ENCODE data around the gene NUDCD2. TPM values are rescaled to one million over a fixed set of nuclear protein-coding genes. Genes with fewer than 3 reads are reported as not detected.

Gene NUDCD2
- polyA plus RNA-seq (2012; ENCODE audit: missing spikeins): 17.3 TPM

GRCh38 chr5:163459819-163460561 is at the start of gene NUDCD2:
Gene NUDCD2 (minus strand): TSS chr5:163460102. CDS start chr5:163460050, 52 bp downstream.
- peak; percentile 92 for FAIRE-seq
- TF ChIP-seq TAF1 (IDR thresholded peaks at IDR 0.05; ENCODE audit: borderline replicate concordance, low read depth, low read length): peak; percentile 39; the same call in 1 of the 2 replicates
- TF ChIP-seq POLR2A (IDR thresholded peaks at IDR 0.05; ENCODE audit: low read depth, low read length): peak; percentile 91
- peak; percentile 96 for TF ChIP-seq POLR2AphosphoS5 (IDR thresholded peaks at IDR 0.05; ENCODE audit: low read depth, low read length)
- peak; percentile 56 for DNase-seq (ENCODE audit: insufficient read length)

- FAIRE-seq (no peak), DNase-seq (ENCODE audit: insufficient read length) (no peak)
- no peak for TF ChIP-seq POLR2A (IDR thresholded peaks at IDR 0.05; ENCODE audit: low read depth, low read length)
- TF ChIP-seq TAF1 (IDR thresholded peaks at IDR 0.05; ENCODE audit: borderline replicate concordance, low read depth, low read length): no peak
- no peak for TF ChIP-seq POLR2AphosphoS5 (IDR thresholded peaks at IDR 0.05; ENCODE audit: low read depth, low read length)
Observed at GRCh38 chr5:163509291-163509951, 49.5 kb upstream of the NUDCD2 start.

- DNase-seq (ENCODE audit: insufficient read length) (no peak), FAIRE-seq (no peak)
- TF ChIP-seq TAF1 (IDR thresholded peaks at IDR 0.05; ENCODE audit: borderline replicate concordance, low read depth, low read length): no peak
Observed at GRCh38 chr5:163508753-163509152, 48.9 kb upstream of the NUDCD2 start.

- DNase-seq (ENCODE audit: insufficient read length): no peak
- no peak for FAIRE-seq
- TF ChIP-seq POLR2A (IDR thresholded peaks at IDR 0.05; ENCODE audit: low read depth, low read length): no peak
- TF ChIP-seq POLR2AphosphoS5 (IDR thresholded peaks at IDR 0.05; ENCODE audit: low read depth, low read length): no peak
- no peak for TF ChIP-seq TAF1 (IDR thresholded peaks at IDR 0.05; ENCODE audit: borderline replicate concordance, low read depth, low read length)
Observed at GRCh38 chr5:163506726-163507125, 46.8 kb upstream of the NUDCD2 start.

- FAIRE-seq: no peak
- no peak for TF ChIP-seq POLR2A (IDR thresholded peaks at IDR 0.05; ENCODE audit: low read depth, low read length)
- no peak for TF ChIP-seq POLR2AphosphoS5 (IDR thresholded peaks at IDR 0.05; ENCODE audit: low read depth, low read length)
- no peak for DNase-seq (ENCODE audit: insufficient read length)
Observed at GRCh38 chr5:163506095-163506457, 46.2 kb upstream of the NUDCD2 start.

GRCh38 chr5:163505368-163506094 is 45.6 kb upstream of the NUDCD2 start, which contains the start of gene MAT2B:
Gene MAT2B (plus strand): TSS chr5:163505619. CDS start chr5:163505687, 68 bp downstream.
- DNase-seq (ENCODE audit: insufficient read length) (peak; percentile 80), FAIRE-seq (peak; percentile 82)
- TF ChIP-seq POLR2AphosphoS5 (IDR thresholded peaks at IDR 0.05; ENCODE audit: low read depth, low read length) (peak; percentile 86), TAF1 (IDR thresholded peaks at IDR 0.05; ENCODE audit: borderline replicate concordance, low read depth, low read length) (no peak), POLR2A (IDR thresholded peaks at IDR 0.05; ENCODE audit: low read depth, low read length) (peak; percentile 92)

GRCh38 chr5:163505049-163505367 is 45.1 kb upstream of the NUDCD2 start:
- FAIRE-seq (no peak), DNase-seq (ENCODE audit: insufficient read length) (no peak)
- TF ChIP-seq TAF1 (IDR thresholded peaks at IDR 0.05; ENCODE audit: borderline replicate concordance, low read depth, low read length) (no peak), POLR2AphosphoS5 (IDR thresholded peaks at IDR 0.05; ENCODE audit: low read depth, low read length) (no peak), POLR2A (IDR thresholded peaks at IDR 0.05; ENCODE audit: low read depth, low read length) (no peak)

GRCh38 chr5:163504079-163504931 is 44.4 kb upstream of the NUDCD2 start:
- TF ChIP-seq POLR2A (IDR thresholded peaks at IDR 0.05; ENCODE audit: low read depth, low read length) (peak; percentile 28; the same call in 1 of the 2 replicates), TAF1 (IDR thresholded peaks at IDR 0.05; ENCODE audit: borderline replicate concordance, low read depth, low read length) (no peak), POLR2AphosphoS5 (IDR thresholded peaks at IDR 0.05; ENCODE audit: low read depth, low read length) (no peak)
- FAIRE-seq (peak; percentile 46), DNase-seq (ENCODE audit: insufficient read length) (no peak)

GRCh38 chr5:163503106-163504078 is 43.5 kb upstream of the NUDCD2 start:
- FAIRE-seq (peak; percentile 56), DNase-seq (ENCODE audit: insufficient read length) (no peak)
- TF ChIP-seq POLR2A (IDR thresholded peaks at IDR 0.05; ENCODE audit: low read depth, low read length) (peak; percentile 53; the same call in 1 of the 2 replicates), TAF1 (IDR thresholded peaks at IDR 0.05; ENCODE audit: borderline replicate concordance, low read depth, low read length) (no peak; the same call in 1 of the 2 replicates), POLR2AphosphoS5 (IDR thresholded peaks at IDR 0.05; ENCODE audit: low read depth, low read length) (no peak; the same call in 1 of the 2 replicates)

GRCh38 chr5:163502521-163502920 is 42.6 kb upstream of the NUDCD2 start:
- no peak for FAIRE-seq
- no peak for DNase-seq (ENCODE audit: insufficient read length)
- no peak for TF ChIP-seq POLR2A (IDR thresholded peaks at IDR 0.05; ENCODE audit: low read depth, low read length)
- TF ChIP-seq TAF1 (IDR thresholded peaks at IDR 0.05; ENCODE audit: borderline replicate concordance, low read depth, low read length): no peak
- TF ChIP-seq POLR2AphosphoS5 (IDR thresholded peaks at IDR 0.05; ENCODE audit: low read depth, low read length): no peak
